DMS53 (cell line): ENCODE measurements around the gene IFNA8.
"Not testable (repeated sequence)": the region's sequence is repeated elsewhere in the genome, so short reads cannot be mapped to it uniquely, and the experiment has no call there.

Experiments used
- DNase-seq: peaks from one replicate; lab custom pipeline; 2025; lab: John Stamatoyannopoulos, UW

IFNA8 gene

GRCh38 chr9:21408817-21409216, at the start of gene IFNA8:
TSS of gene IFNA8 (plus strand) at chr9:21409117. CDS start at chr9:21409177, 60 bp downstream.
- DNase-seq = no peak

- DNase-seq = no peak
Measured at GRCh38 chr9:21362287-21362686, 46.6 kb upstream of the IFNA8 start.

DNA sequence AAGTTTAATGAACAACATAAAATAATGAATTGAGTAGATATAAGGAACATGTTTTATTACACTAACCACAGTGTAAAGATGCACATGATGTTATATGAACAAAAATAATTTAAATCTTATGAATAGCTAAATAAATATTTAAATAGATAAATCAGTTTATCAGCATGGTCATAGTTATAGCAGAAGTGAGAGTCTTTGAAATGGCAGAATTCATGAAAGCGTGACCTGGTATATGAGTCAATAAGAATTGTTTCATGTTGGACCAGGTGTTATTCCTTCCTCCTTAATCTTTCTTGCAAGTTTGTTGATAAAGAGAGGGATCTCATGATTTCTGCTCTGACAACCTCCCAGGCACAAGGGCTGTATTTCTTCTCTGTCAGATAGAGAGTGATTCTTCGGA, 41.7 kb upstream of the IFNA8 start:
- DNase-seq = not testable (repeated sequence)

DNA sequence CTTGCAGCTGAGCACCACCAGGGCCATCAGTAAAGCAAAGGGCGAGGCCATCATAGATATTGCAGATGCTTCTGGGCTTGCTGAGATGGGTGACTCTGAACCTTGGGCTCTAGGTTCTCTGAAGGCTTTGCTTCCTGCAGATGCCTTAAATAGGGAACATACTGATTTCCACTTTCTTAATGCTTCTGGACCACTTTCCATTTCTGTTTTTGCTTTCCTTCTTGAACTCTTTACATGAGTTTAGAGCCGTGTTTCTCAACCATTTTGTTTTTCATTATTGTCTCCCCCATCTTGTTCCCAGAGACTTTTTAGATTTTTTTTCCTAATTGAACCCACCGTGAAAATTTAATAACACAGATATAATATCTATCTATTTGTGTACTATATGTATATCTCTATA, 41.0 kb upstream of the IFNA8 start, which contains the start of gene IFNA13:
Gene IFNA13, minus strand, starts transcription at position 101 of the 400 bp plus-strand sequence. Its CDS starts 47 bp downstream, at position 54.
- DNase-seq = no peak

DNA sequence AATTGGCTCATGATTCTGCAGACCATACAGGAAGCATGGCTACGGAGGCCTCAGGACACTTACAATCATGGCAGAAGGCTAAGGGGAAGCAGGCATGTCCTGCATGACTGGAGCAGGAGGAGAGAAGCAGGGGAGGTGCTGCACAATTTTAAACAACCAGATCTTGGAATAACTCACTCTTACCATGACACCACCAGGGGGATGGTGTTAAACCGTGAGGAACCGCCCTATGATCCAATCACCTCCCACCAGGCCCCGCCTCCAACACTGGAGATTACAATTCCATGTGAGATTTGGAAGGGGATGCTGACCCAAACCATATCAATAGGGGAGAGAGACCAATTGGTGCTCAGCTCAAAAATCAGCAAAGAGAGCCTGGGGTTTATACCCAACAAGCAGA, 37.5 kb upstream of the IFNA8 start:
- not testable (repeated sequence) for DNase-seq

GRCh38 chr9:21381448-21382339, 27.2 kb upstream of the IFNA8 start:
- DNase-seq = peak; percentile 89

- DNase-seq = no peak
Measured at GRCh38 chr9:21383627-21384026, 25.3 kb upstream of the IFNA8 start.

GRCh38 chr9:21385131-21385670, 23.7 kb upstream of the IFNA8 start, which contains the start of gene IFNA2:
TSS of gene IFNA2 (minus strand) at chr9:21385398. CDS start at chr9:21385329, 69 bp downstream.
- no peak for DNase-seq

DNA sequence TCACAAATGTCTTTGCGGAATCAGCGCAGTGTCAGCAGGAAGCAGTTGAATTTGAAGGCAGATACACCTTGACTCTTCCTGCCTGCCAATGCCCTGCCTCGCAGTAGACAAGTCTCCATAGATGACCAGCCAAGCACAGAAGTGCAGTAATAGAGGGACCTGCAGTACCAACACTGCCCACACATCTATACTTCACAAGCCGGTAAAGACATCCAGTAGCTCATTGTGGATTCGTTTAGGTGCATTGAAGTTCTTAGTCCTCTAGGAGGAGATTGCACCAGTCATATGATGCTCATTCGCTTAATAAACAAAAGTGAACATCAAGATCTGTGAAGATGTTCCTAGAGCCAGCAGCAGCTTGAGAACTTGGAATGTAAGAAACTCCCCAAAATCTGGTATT, 16.6 kb upstream of the IFNA8 start:
- DNase-seq = peak; percentile 67

DNA sequence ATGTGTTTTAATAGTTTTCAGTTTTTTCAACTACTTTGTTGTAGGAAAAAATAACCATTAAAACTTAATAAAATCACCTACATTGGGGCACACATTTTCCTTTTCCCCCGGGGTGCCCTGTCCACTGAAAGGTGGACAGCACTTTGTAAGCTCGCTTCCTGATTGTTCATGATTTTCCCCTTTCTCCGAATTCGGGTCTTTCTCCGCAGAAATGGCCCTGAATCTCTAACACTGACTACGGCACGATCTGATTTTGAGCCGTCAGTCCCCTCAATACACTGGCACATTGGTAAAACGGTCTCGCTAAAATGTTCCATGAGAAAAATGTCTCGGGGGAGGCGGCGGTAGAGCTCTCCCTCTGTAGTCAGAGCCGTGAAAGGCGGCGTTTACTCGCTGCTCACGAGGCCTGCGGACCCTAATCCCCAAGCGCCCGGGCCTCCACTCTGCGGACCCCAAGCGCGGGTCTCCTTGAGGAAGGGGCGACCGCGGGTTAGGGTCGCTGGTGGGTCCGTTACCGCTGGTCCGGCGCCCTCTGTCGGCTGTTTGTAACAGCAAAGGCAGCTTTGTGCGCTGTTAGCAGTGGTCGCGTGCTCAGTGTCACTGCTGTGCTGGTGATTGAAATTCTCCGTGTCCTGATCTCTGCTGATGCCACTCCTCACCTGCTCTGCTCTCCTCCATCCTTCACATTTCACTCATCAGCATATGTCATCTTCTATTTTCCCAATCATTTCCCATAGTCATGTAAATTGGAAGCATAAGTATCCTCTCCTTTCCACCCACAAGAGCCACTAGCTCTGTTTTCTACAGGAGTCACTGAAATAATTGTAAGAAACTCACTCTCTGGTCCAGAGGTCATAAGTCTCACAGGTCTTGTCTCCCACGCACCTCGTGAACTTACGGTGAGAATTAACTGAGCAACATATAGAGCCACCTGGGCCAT, 12.9 kb upstream of the IFNA8 start:
- peak; percentile 68 for DNase-seq

- DNase-seq = no peak
Measured at GRCh38 chr9:21398955-21399489, 9.9 kb upstream of the IFNA8 start.

DNA sequence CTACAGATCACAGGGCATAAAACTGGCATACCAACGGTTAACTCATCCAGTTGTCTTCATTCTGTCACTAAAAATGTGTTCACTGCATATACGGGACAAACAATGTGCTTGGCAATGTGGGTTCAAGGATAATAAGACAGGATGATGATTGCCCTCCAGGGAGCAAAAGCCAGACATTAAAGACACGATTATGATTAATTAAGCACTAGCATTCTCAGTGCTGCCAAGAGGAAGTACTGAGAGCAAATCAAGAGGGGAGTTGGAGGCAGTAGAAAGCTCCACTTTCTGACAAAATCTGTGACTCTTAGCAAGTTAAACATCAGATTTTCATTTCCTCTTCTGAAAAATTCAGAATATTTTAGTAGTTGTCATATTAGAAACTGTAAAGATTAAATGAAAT, 9.0 kb upstream of the IFNA8 start:
- no peak for DNase-seq

DNA sequence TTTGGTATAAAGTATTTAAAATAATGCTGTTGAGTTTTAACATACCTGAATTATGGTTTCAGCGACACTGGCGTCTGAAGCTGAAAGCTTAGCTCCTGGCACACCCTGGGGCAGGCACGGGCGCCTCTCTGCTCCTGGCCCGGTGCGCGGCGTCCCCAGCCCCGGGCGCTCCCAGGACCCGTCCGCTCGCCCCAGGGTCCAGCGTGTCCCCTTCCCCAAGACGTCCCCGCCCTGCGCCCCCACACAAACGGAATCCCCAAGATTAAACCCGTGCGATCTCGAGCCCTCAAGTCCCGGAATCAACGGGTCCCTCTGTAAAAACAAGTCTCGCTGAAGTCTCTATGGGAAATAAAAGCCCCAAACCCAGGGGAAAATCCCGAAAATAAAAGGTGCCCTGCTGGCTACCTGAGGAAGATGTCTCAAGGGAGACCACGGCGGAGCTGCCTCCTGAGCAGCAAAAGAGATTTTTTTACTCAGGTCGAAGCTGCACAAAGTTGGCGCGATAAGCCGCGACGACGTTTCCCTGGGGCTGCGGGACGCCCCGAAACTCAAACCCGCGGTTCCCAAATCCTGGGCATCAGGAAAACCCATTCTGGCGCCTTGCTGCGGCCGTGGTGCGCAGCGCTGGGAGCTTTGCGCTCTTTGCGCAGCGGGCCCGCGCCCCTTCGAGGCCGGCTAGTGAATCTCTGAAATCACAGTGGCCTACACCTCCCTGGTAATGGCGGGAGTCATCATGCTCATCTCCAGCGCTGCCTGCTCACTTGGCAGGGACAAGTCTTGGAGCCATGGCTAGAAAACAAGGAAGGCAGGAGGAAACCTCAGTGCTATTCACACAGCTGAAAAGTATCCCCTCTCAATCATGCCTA, 6.3 kb upstream of the IFNA8 start:
- peak; percentile 42 for DNase-seq

- DNase-seq = no peak
Measured at GRCh38 chr9:21404146-21404545, 4.8 kb upstream of the IFNA8 start.

GRCh38 chr9:21412107-21412506, 3.2 kb downstream of the IFNA8 start:
- no peak for DNase-seq

DNA sequence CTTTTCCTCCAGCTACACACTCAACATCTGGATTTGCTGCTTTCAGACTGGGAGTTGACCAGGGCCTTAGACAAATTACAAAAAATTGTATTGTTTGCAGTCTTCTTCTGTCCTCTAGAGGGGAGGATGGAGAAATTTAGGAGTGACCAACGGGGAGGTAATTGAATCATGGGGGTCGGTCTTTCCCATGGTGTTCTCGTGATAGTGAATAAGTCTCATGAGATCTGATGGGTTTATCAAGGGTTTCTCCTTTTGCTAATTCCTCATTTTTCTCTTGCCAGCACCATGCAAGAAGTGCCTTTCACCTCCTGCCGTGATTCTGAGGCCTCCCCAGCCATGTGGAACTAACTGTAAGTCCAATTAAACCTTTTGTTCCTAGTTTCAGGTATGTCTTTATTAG, 4.2 kb downstream of the IFNA8 start:
- DNase-seq = no peak

GRCh38 chr9:21413624-21414023, 4.7 kb downstream of the IFNA8 start:
- peak; percentile 22 for DNase-seq

DNA sequence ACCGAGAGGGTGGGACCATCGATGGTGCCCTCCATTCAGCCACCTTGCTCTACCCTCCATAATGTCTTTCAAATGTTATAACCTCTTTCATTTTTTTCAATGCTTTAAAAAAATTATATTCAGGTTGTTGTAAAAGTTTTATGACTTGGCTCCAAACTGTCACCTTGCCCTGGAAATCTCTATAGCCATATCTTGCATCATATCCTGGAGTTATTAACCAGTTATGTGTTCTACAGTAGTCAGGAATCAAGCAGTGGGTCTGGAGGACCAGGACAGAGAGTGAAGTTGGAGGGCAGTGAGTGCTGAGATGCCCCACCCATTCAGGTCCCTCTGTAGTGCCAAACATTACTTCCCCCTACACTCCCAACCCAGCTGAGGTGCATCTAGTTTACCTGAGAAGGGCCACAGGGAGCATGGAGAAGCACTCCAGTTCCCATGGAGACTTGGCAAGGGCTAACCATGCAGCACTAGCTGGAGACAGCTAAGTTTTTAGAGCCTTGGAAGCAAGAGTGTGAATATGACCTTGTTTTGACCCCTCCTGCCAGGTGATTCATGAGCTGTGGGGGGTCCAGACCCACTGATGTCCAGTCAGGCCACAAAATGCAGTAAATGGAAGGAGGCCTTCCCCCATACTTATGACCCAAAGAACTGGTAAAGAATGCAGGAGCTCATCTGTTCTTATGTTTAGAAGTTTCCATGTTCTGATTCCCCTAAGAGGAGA, 5.5 kb downstream of the IFNA8 start:
- DNase-seq = no peak

- no peak for DNase-seq
Measured at GRCh38 chr9:21415493-21416267, 6.8 kb downstream of the IFNA8 start.
